ENCODE measurements around the gene ACTL10.
A peak's percentile ranks its signal among the peaks of the same experiment; 100 is the strongest.

The ACTL10 gene

DNA sequence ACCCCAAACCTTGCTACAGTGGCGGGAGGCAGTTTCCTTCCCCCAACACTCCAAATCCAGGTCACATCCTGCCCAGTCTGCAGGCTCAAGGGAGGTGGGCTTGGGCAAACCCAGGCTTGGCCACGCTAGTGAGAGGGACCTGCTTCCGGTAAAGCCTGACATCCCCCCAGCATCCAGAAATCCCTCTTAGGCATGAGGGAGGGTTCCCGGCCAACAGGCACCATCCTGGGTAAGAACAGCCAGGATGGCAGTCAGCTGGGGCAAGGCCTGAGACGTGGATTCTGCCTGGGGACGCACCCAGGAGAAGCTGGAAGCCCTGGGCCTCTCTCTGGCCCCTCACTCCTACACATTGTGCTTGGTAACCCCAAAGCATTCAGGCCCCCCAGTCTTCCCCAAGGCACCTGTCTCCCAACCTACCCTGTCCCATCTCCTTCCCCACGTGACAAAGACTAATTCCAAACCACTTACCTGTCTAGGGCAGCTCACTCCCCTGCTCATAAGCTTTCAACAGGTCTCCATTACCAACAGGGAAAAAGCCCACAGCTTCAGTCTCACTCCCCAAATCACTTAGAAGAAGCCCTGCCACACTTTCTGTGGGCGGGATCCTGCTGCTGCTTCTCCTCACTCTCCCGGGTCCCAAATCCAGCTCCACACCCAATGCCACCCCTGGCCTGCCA lies 2.5 kb upstream of the ACTL10 start:
- DNase-seq (ENCODE audit: low spot score), result no peak

DNA sequence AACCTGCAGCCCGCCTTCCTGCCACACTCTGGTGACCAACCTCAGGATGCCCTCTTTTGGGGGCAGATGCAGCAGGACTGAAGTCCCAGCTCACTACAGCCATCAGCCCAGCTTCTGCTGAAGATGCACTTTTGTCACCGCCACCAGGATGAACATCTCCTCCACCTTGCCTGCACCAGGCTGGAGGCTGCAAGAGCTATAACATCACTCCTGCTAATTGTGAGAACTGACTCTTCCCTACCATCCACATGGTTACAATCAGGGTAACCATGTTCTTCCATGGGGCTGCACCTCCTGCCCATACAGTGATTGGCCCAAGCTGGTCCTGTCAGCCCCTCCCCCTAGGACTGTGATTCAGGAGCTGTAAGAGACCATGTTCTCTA lies 2.0 kb upstream of the ACTL10 start:
- no peak for DNase-seq (ENCODE audit: low spot score)

DNA sequence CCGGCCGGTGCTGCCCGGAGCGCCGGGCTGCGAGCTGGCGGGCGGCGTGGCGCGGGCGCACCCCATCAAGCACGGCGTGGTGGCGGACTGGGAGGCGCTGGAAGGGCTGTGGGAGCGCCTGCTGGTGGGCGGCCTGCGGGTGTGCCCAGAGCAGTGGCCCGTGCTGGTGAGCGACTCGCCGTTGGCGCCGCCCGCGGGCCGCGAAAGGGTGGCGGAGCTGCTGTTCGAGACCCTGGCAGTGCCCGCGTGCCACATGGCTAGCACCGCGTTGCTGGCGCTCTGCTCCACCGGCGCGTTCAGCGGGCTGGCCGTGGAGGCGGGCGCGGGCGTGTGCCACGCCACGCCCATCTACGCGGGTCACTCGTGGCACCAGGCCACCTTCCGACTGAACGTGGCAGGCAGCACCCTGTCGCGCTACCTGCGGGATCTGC lies 517 bp downstream of the ACTL10 start:
- peak; percentile 49 for DNase-seq (ENCODE audit: low spot score)

DNA sequence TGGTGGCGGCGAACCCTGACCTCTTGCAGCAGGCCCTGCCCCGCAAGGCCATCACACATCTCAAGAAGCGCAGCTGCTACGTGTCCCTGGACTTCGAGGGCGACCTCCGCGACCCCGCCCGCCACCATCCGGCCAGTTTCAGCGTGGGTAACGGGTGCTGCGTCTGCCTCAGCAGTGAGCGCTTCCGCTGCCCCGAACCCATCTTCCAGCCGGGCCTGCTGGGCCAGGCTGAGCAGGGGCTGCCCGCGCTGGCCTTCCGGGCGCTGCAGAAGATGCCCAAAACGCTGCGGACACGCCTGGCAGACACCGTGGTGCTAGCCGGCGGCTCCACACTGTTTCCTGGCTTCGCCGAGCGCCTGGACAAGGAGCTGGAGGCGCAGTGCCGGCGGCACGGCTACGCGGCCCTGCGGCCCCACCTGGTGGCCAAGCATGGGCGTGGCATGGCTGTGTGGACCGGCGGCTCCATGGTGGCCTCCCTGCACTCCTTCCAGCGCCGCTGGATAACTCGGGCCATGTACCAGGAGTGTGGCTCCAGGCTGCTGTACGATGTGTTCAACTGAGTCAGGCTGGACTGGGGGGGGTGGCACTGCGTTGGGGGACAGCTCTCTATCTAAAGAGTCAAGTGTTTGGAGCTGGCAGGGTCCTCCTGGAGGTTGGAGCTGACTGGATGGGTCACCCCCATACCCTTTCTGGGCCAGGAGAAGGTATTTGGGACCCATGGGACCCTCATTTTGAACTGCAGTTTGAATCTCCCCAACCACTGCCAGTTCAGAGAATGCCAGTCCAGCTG lies 1.1 kb downstream of the ACTL10 start:
- peak; percentile 80 for DNase-seq (ENCODE audit: low spot score)

DNA sequence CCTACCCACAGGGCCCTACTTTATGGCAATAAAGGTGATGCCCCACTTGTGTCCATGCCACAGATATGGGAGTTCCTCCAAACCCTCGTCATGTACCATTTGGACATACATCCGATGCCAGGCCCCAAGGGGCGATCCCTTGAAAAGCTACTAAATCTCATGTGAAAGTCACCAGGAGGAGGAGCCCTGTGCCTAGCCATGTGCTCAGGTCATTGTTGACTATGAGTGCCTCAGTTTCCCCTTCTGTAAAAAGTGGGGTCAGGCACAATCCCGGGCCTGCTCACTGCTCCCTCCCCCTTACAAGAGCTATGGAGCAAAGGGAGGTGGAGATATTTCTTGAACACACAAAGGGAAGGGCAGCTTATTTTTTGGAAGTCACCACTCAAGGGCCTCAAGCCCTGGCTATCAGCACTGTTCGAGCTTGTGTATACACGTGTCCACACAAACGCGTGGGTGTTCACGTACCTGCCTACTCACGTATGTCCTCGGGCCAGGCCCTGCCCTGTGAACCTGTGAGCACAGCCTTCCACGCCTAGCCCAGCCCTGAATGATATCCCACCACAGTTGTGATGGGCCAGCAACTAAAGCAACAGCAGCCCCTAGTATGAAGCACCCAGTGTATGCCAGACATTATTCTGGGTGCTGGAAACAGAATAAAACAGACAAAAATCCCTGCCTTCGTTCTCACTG lies 1.9 kb downstream of the ACTL10 start:
- DNase-seq (ENCODE audit: low spot score), result no peak

DNA sequence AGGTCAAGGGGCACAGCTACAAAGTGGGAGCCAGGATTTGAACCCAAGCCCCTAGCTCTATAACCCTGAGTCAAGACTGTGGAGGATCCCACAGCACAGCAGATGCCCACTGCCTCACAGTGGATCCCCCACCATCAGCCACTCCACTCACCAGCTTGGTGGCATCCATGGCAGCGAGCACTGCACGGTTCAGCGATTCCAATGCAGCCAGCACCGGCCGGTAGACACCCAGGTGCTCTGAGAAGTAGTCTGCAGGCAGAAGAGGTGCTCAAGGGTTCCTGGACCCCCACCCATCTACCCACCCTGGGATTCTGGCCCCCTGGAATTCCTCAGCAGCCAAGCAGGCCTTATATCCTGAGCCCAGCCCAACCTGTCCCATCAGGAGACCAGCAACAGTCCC lies 2.5 kb downstream of the ACTL10 start:
- DNase-seq (ENCODE audit: low spot score), result no peak

DNA sequence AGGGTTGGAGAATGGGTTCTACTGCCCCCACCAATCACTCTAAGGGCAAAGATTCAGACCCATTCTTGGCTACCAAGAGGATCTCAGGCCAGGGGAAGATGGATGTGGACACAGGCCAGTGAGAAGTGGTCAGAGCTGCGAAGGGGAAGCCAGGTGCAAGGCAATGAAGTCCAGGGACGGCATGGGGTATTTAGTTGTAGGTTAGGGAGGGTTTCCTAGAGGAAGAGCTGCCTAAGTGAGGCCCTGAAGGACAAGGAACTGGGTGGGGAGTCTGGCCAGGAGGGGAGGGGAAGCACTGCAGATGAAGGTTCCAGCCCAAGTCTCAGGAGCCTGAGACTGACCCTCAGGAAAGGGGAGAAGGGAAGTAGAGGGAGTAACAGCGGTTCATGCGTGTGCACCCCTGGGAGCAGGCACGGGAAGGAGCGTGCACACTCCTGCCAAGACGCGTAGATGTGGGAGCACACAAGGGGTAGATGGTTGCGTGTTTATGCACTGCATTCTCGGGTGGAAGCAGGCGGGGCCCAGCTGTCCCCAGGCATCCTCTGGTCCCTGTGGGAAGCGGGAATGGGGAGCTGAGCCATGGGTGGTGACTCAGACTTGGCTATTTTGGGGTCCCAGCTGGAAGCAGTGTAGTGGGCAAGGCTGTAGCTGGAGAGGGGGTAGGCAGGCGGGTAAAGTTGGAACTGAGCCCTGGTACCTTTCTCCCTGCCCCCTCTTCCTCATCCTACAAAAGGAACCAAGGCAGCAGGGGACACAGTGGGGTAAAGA lies 3.3 kb downstream of the ACTL10 start:
- no peak for DNase-seq (ENCODE audit: low spot score)

DNA sequence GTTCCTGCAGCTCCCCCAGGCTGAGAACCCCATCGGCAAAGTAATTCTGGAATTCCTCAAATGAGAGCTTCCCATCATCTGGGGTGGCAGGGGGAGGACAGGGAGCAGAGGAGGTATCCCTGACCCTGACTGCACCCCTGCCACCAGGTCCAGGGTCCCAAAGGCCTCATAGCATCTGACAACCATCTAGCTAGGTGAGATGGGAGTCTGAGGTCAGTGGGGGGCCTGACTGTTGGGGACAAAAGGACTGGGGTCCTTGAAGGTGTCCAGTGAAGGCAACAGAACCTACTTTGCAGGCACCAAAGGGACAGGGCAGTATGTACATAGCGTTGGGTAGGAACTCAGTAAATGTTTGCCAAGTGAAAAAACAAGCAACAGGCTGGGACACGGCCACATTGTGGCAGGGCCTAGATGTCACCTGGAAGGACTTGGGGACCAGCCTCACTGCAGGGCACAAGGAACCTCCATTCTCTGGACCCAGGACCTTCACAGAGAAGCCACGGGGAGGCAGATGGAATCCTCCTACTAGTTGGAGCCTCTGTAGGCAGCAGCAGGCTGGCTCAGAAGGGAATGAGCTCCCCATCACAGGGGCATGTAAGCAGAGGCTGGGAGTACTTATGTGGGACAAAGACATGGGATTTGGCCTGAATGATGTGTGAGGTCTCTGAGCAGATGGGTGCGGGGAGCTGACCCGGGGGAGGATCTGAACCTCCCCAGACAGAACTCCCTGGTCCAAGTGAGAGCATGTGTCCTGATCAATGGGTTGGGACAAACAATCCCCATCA lies 4.2 kb downstream of the ACTL10 start:
- DNase-seq (ENCODE audit: low spot score), result no peak

DNA sequence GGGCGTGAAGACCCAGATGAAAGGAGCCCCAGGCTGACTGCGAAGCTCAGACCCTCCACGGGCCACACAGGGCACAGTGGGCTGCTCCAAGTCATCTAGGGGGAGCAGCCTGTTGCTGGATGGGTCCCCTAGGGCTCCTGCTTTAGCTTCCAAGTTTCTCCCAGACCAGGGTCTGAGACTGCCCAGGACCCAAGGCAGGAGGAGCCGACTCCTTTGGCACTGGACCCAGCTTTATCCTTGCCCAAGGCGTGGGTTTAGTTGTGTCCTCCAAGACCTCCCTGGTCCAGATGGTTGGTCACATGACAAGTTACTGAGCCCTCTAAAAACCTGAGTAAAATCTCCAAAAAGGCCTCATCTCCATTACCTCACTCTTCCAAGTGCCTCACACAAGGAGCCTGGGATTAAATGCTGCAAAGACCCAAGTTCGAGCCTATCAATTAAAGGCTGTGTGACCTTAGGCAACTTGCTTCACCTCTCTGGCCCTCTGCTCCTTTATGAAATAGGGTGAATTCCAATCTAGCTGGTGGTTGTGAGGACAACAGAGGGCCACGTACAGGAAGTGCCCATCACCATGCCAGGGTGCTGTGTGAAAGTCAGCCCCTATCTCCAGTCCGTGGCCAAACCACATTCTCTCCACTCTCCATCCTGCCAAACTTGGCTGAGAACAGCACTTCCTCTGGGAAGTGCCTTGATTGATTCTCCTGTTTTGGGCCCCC lies 5.0 kb downstream of the ACTL10 start:
- no peak for DNase-seq (ENCODE audit: low spot score)

DNA sequence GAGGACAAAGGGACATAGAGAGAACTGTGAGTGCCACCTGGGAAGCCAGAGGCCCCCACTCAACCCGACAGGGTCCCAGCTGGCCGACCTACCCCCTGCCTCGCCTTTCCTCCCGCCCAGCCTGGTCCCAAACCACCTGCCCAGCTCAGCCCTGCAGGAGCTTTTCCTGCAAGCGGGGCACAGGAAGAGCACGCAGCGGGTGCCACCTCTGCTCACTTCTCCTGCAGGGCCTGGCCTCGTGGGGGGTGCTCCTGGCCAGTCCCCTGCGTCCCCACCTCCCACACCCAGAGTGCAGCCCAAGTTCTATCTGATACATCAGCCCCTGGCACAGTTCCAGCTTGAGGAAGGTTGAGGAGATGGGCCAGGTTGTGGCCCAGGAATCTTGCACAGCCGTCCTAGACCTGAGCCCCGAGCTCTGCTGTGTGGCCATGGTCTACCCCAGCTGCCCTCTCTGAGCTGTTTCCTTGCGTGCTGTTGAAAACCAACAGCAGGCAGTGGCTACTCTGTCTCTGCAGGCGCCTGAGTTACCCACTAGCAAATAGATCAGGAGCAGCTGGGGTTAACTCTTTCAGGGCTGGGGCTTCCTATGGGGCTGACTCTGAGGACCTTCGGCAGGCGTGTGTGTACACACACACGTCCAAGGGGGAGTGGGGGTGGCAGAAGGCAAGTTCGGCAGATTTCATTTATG lies 5.8 kb downstream of the ACTL10 start:
- DNase-seq (ENCODE audit: low spot score), result peak; percentile 18

DNA sequence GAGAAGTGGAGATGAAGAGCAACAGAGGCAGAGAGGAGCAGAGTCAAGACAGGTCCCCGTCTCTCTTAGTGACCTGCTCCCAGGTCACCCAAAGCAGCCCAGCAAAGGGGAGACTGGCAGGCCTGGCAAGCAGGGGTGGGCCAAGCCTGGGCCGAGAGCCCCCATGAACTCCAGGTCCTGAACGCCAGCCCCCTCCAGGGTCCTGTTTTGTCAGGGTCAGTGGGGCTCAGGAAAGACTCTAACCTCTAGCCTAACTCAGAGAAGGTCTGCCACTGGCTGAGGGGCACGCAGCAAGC lies 6.3 kb downstream of the ACTL10 start:
- no peak for DNase-seq (ENCODE audit: low spot score)

DNA sequence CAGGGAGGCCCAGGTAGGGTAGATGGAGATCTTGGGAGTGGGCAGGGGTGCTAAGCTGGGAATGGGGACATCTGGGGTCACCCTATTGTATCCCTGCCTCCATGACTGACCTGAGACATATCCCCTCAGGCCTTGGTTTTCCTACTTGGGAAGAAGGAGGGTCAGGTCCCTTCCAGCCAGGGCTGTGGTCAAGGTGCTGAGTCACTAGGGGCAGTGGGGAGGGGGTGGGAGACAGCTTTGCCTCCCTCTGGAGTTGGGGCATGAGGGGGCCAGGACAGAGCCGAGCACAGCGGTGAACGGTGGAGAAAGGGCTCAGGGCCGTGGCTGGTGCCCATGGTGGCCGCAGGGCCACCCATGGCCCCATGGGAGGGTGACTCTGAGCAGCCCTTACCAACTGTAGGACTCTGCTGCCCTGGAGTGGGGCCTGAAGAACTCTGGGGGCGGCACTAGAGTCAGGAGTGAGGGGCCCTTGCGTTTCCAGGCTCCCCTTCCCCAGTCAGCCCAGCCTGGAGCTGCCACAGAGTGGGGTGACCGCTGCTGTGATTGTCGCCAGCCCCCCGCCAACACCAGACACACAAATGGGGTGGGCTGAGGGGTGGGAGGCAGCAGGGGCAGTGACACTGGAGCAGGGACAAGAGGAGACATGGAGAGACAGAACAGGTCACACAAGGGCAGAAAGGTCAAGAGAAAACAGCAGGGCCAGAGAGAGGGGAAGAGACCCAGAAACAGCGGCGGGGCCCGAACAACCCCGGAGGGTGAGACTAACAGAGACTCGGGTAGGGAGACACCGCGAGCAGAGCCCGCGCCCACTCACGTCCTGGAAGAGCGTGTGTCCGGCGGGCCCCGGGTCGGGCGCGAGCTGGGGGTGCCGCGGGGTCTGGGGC lies 6.9 kb downstream of the ACTL10 start:
- no peak for DNase-seq (ENCODE audit: low spot score)

DNA sequence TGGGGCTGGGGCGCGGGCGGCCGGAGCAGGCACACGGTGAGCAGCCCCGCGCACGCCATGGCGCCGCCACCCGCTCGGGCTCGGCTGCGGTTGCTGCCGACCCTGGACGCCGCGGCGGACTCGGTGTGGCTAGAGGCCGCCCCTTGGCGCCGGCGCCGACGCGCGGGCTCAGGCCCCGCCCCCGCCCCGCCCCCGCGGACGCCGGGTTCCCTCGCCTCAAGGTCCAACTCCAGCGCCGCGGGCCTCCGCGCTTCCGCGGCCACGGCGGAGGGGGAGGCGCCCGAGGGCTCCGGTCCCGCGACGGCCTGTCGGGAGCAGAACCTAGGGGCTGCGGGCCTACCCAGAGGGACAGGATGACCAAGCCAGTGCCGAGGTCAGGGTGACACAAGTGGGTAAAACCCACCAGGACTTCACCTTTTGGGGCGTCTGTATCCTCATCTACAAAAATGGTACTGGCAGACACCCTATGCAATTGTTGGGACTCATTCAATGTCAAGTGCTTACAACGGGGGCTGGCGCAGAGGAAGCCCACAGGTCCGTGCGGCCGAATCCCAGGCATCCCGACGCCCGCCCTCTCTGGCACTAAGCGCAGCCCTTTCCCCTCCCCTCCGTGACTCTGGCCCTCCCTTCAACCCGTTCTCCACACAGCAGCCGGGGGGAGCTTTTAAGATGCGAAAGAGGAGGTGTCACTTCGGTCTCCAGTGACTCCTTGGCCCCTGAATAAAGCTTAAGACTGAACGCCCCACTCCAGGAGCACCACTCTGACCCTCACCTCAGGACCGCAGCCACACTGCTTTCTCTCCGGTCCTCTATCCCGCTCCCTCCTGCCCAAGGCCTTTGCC lies 7.8 kb downstream of the ACTL10 start, which contains the start of gene NECAB3:
Gene NECAB3 (minus strand): TSS at position 135 of the 842 bp plus-strand sequence. CDS start 76 bp downstream, at position 59.
- peak; percentile 58 for DNase-seq (ENCODE audit: low spot score)

DNA sequence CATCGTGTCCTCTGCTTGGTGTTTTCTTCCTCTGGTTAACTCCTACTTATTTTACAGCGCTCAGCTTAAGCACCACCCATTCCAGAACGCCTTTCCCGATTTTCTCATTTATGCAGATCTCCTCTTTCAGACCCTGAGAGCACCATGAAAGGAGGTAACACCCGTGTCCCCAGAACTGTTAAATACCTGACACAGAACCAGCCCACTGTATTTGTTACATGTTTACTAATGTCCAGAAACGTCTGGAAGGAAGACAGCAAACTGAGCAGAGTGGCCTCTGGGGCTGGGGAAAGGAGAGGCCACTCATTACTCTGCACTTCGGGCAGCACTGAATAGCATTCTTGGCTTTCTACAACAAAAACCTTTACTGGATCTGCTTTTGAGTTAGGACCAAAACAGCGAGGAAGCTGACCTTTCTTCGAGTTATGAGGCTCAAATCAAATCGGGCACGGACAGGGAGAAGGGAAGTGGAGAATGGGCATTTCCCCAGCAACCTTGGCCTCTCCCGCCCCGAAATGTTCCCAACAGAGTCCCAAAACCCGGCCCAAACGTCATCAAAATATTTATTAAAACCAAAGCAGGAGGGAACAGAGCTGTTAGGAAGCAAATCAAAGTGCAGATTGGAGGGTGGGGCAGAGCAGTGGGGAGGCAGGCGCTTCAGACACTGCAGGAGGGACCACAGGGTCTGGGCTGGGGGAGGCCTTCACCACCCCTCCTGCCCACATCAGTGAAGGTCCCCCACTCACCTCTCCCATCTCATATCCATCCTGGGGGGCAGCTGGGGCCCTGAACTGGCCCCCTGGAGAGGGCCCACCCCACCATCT lies 8.6 kb downstream of the ACTL10 start:
- no peak for DNase-seq (ENCODE audit: low spot score)

DNA sequence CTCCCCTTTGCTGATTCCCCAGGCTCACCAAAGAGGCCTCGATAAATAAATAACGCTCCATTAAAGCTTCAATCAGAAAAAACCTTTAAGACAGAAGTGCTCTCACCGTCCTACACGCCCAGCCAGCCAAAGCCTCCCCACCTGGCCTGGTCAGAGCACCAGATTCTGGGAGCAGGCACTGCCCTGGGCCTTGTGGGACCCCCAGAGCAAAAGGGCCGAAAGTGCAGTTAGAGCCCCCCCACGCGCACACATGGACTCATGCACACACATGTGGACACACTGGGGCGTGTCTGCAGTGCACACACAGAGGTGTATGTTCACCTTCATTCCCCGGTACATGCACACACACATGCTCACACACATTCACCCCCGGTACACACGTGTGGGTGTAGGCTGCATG lies 9.4 kb downstream of the ACTL10 start:
- DNase-seq (ENCODE audit: low spot score), result no peak

DNA sequence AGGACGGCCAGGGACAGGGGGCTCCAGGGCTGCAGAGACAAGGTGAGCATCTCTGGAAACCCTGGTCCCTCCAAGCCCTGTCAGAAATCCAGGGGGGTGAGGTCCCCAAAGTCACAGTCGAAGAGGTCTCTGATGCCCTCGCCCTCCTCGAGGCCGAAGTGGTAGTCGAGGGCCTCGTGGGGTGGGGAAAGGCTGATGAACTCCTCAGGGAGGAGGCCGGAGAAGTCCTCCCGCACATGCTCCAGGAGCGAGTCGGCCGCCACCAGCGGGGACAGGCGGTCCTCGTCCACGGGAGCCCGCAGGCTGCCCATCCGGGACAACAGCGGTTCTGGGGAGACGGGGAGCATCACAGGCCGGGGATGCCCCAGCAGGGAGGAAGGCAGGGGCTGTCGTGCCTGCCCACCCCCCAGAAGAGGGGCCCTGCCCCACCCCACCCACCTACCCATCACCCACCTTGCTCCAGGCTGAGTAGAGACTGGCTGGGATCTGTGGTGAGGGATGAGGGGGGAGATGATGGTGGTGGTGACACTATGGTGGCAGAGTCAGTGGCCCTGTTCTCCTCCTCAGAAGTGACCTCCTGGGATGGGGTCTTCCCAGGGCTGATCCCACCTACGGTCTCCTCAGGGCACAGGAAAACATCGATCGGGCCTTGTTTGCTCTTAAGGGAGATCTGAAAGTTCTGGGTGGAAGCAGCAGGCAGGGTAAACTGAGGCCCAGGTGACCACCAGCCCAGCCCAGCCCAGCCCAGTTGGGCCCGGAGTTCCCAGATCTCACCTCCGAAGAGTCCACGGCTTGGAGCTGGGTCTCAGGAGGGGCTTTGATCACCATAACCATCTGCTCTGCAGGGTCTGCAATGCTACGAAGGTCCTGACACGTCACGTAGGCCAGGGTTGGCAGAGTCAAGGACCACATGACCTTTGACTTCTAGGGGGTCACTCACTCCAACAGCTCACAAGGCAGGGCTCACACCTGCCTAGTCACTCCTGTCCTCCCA lies 10.2 kb downstream of the ACTL10 start:
- no peak for DNase-seq (ENCODE audit: low spot score)

Data from hematopoietic multipotent progenitor cell treated with erythropoietin and hydrocortisone succinate and interleukin-3 and kit ligand, for 17 days (in vitro differentiated cells).